T-cell (primary cell): Measurements from ENCODE around the gene ZNG1A. TPM values are rescaled to one million over a fixed set of nuclear protein-coding genes. Genes with fewer than 3 reads are reported as not detected.
A peak's percentile ranks its signal among the peaks of the same experiment; 100 is the strongest.
"Not testable (repeated sequence)": the region's sequence is repeated elsewhere in the genome, so short reads cannot be mapped to it uniquely, and the experiment has no call there.

Source experiments
- ATAC-seq, 4 experiments: fragments of 200-7000 bp in 3 of 4; fragments of 150-1000 bp in 1 of 4; cut with Tn5 transposase; replicated peaks in 1 of 4; 1 replicate in 3 of 4; 2 replicates in 1 of 4; pipeline ENCODE4 v1.10.0; 2021; ENCODE audit warnings: moderate library complexity in 3 of 4, mild to moderate bottlenecking in 2 of 4, moderate number of reproducible peaks in 1 of 4
- CTCF ChIA-PET, 2 donors: fragments of 300-600 bp; sonication (Branson Sonifier 250); formaldehyde crosslinking; loops; one replicate each; lab custom pipeline; 2022; ENCODE audit warnings: antibody characterized with exemption in 2 of 2; lab: Charles Lee
- POLR2A ChIA-PET, 2 donors: fragments of 300-600 bp; sonication (Branson Sonifier 250); formaldehyde crosslinking; loops; one replicate each; lab custom pipeline; 2022; ENCODE audit warnings: antibody characterized with exemption in 2 of 2; lab: Charles Lee
- DNase-seq, 35 experiments: peaks; one replicate each; pipeline versions ENCODE4 v3.0.0 to v3.0.0-alpha.2; 2013 to 2023
- H3K27ac ChIP-seq: one replicate; pipeline ENCODE4 v1.5.1; 2013; ENCODE audit warnings: low read length
- H3K27me3 ChIP-seq, 2 experiments: replicated peaks in 1 of 2; 1 replicate in 1 of 2; 2 replicates in 1 of 2; pipeline versions ENCODE4 v1.6.1 to v1.7.0; 2013; ENCODE audit warnings: low read length in 1 of 2, mixed read lengths in 1 of 2; ENCODE audit not compliant: control insufficient read depth in 2 of 2, insufficient read depth in 2 of 2; ENCODE audit errors: extremely low read depth in 1 of 2
- H3K36me3 ChIP-seq, 2 donors: 1 replicate in 1 of 2; 2 replicates in 1 of 2; pipeline versions ENCODE4 v1.6.1 to v1.7.0; 2013; ENCODE audit warnings: low read length in 1 of 2; ENCODE audit not compliant: control insufficient read depth in 2 of 2, insufficient read depth in 1 of 2; ENCODE audit errors: extremely low read depth in 1 of 2
- H3K4me1 ChIP-seq, 2 experiments: 1 replicate in 1 of 2; 2 replicates in 1 of 2; pipeline versions ENCODE4 v1.6.1 to v1.7.0; 2013; ENCODE audit warnings: low read length in 2 of 2, mixed read lengths in 1 of 2; ENCODE audit not compliant: insufficient read depth in 2 of 2, control insufficient read depth in 1 of 2; ENCODE audit errors: extremely low read depth in 1 of 2
- H3K4me3 ChIP-seq, 2 donors: 1 replicate in 1 of 2; 2 replicates in 1 of 2; pipeline versions ENCODE4 v1.5.1 to v1.7.0; 2013; ENCODE audit warnings: mild to moderate bottlenecking in 2 of 2, low read length in 1 of 2, moderate library complexity in 1 of 2; ENCODE audit not compliant: control insufficient read depth in 1 of 2; ENCODE audit errors: extremely low read depth in 1 of 2
- H3K9me3 ChIP-seq: 2 replicates; pipeline ENCODE4 v1.7.0; 2013
- H3K27ac Mint-ChIP-seq, 2 donors: one replicate each; pipeline ENCODE4 v1.8.0; 2020 to 2021; ENCODE audit warnings: mild to moderate bottlenecking in 2 of 2, mixed read lengths in 2 of 2
- H3K27me3 Mint-ChIP-seq, 2 donors: one replicate each; pipeline ENCODE4 v1.8.0; 2021 to 2022; ENCODE audit warnings: mixed read lengths in 2 of 2
- H3K36me3 Mint-ChIP-seq: one replicate; pipeline ENCODE4 v1.8.0; 2021; ENCODE audit warnings: mixed read lengths
- H3K4me1 Mint-ChIP-seq, 3 donors: one replicate each; pipeline ENCODE4 v1.8.0; 2020 to 2022; ENCODE audit warnings: mixed read lengths in 3 of 3, mild to moderate bottlenecking in 1 of 3
- H3K4me3 Mint-ChIP-seq, 3 donors: one replicate each; pipeline ENCODE4 v1.8.0; 2020 to 2022; ENCODE audit warnings: mild to moderate bottlenecking in 3 of 3, mixed read lengths in 3 of 3, moderate library complexity in 3 of 3
- H3K9me3 Mint-ChIP-seq, 3 donors: one replicate each; pipeline ENCODE4 v1.8.0; 2020 to 2022; ENCODE audit warnings: mixed read lengths in 3 of 3
- WGBS: methylation state at CpG from one replicate; pipeline ENCODE4 v1.1.5; 2013; ENCODE audit warnings: missing lambda C conversion rate; ENCODE audit not compliant: insufficient coverage; 5-methylcytosine and 5-hydroxymethylcytosine counted together
- total RNA-seq, 35 experiments: library from RNA in 6 of 35; stranded (reverse) in 6 of 35; fragments of 120-200 nt in 1 of 35; gene quantifications; one replicate each; pipeline versions ENCODE4 v1.2.1 to v1.2.4 and lab custom pipeline; 2013 to 2026

The ZNG1A gene
- total RNA-seq, 5 donors from 2014 or later (not counting 1 experiment from before 2014, with no cell fraction given), result 21.2 to 31.2 (median 22.3) TPM

DNA sequence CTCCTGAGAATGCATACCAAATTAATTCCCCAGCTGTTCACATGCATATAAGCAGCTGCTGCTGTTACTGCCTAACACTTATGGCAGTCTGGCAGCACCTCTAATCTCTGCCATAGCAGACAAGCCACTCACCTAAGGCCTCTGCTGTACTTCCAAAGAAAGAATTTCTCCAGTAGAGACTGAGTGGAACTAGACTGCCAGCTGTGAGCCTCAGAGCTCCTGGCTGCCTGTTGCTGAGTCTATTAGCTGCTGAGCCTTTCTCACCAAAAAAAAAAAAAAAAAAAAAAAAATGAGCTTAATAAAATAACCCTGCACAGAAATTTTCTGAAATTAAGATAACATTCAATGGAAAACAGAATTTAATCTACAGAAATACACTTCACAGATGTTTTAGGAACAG lies 27.7 kb downstream of the ZNG1A start:
- H3K4me3 ChIP-seq, H3K27ac Mint-ChIP-seq, ATAC-seq, POLR2A ChIA-PET, H3K27me3 ChIP-seq, CTCF ChIA-PET, H3K27me3 Mint-ChIP-seq, H3K9me3 ChIP-seq, H3K4me3 Mint-ChIP-seq, H3K9me3 Mint-ChIP-seq, H3K36me3 Mint-ChIP-seq, H3K36me3 ChIP-seq, H3K27ac ChIP-seq, H3K4me1 Mint-ChIP-seq, DNase-seq, H3K4me1 ChIP-seq: not testable (repeated sequence)

DNA sequence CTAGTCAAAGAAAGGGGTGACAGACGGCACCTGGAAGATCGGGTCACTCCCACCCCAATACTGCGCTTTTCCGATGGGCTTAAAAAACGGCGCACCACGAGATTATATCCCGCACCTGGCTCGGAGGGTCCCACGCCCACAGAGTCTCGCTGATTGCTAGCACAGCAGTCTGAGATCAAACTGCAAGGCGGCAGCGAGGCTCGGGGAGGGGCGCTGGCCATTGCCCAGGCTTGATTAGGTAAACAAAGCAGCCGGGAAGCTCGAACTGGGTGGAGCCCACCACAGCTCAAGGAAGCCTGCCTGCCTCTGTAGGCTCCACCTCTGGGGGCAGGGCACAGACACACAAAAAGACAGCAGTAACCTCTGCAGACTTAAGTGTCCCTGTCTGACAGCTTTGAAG lies 39.0 kb downstream of the ZNG1A start:
- H3K36me3 ChIP-seq, H3K4me1 ChIP-seq, CTCF ChIA-PET, H3K9me3 ChIP-seq, H3K36me3 Mint-ChIP-seq, H3K4me3 Mint-ChIP-seq, DNase-seq, H3K27ac Mint-ChIP-seq, H3K9me3 Mint-ChIP-seq, H3K27ac ChIP-seq, POLR2A ChIA-PET, H3K4me3 ChIP-seq, H3K27me3 ChIP-seq, H3K4me1 Mint-ChIP-seq, ATAC-seq, H3K27me3 Mint-ChIP-seq: not testable (repeated sequence)
- WGBS, result 98% methylated on average over 9 of the region's 17 CpGs

DNA sequence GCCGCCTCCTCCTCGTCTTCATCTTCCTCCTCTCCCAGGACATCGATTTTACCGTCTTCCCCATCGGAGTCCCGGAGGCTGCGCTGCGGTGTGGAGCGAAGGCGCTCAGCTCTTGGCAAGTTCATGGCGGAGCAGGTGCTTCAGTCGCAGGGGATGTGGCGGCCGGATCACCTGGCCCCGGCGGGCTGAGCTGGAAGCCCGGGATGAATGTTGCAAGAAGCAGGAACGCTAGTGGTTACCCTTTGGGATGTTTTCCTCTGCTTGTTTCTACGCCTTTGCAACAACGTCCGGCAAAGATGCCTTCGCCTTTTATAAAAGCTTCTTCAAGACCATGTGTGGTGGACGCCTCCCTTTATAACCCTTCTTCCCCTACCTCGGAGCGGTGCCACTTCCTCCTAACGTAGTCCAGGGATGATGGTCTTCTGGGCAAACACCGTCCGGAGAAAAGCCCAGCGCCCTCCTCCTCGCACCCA lies 60.8 kb downstream of the ZNG1A start, which contains the start of gene FOXD4:
TSS of gene FOXD4 (minus strand) at position 423 of the 473 bp plus-strand sequence. CDS start at position 125, 298 bp downstream.
- H3K4me3 Mint-ChIP-seq, result peak within 1 kb of the TSS; percentile 52 to 73 (median 64)

DNA sequence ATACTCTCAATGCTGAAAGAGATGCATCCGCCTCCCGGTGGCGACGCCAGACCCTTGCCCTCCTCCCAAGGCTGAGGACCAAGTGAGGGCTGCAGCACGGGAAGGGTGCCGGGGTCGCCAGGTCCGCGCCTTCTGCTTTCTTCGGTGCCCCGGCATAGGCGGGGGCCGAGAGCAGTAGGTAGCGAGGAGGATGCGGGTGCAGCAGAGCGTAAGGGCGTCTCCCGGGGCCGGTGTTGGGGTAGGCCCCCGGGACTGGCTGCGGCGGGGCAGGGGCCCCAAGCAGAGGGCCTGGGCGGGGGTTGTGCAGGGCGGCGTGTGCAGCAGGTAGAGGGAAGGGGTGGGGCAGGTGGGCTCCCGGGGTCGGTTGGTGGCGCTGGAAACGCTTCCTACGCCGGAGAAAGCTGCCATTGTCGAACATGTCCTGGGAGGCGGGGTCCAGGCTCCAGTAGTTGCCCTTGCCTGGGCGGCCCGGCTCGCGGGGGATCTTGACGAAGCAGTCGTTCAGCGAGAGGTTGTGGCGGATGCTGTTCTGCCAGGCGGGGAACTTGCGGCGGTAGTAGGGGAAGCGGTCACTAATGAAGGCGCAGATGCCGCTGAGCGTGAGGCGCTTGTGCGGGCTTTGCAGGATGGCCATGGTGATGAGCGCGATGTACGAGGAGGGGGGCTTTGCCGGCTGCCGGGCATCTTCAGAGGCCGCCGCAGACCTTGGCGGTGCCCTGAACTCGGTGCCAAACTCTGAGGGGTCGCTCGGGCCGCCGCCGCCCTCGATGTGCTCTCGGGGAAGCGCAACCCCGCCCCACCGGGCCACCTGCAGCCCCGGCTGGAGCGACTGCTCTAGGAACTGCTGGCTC lies 61.5 kb downstream of the ZNG1A start:
- POLR2A ChIA-PET, H3K36me3 Mint-ChIP-seq, H3K9me3 Mint-ChIP-seq, ATAC-seq, H3K27ac Mint-ChIP-seq, H3K4me3 ChIP-seq, H3K36me3 ChIP-seq, CTCF ChIA-PET, H3K9me3 ChIP-seq, H3K27ac ChIP-seq: not testable (repeated sequence)
- DNase-seq, result peak in 12 of 35 experiments; percentile 13 to 45 (median 27)
- Mint-ChIP-seq H3K27me3 (peaks cover 23 to 38% of the 10 kb centered on the region in 2 donors), H3K4me3 (peak overlapping the region; percentile 52 to 73 (median 58)), H3K4me1 (peaks cover 18 to 33% (median 24%) of the 10 kb centered on the region in 3 donors)
- Histone ChIP-seq H3K4me1 (peaks cover 2 to 39% of the 10 kb centered on the region in 2 experiments), H3K27me3 (peaks cover 3 to 41% of the 10 kb centered on the region in 2 experiments)
- 0% methylated on average over 2 of the region's 71 CpGs for WGBS

More for the DNA sequence above, 60.8 kb downstream of the ZNG1A start, which contains the start of gene FOXD4:
- CTCF ChIA-PET, H3K9me3 Mint-ChIP-seq, DNase-seq, H3K27ac ChIP-seq, H3K27ac Mint-ChIP-seq, ATAC-seq, H3K9me3 ChIP-seq, H3K4me3 ChIP-seq, H3K36me3 Mint-ChIP-seq, H3K36me3 ChIP-seq, POLR2A ChIA-PET: not testable (repeated sequence)
- H3K4me1 Mint-ChIP-seq, result peaks cover 18 to 29% (median 24%) of the 10 kb centered on the region in 3 donors
- WGBS, result 10% methylated on average over 4 of the region's 30 CpGs
- peaks cover 20 to 33% of the 10 kb centered on the region in 2 donors for H3K27me3 Mint-ChIP-seq
- Histone ChIP-seq H3K27me3 (peaks cover 0 to 36% of the 10 kb centered on the region in 2 experiments), H3K4me1 (peaks cover 2 to 36% of the 10 kb centered on the region in 2 experiments)

DNA sequence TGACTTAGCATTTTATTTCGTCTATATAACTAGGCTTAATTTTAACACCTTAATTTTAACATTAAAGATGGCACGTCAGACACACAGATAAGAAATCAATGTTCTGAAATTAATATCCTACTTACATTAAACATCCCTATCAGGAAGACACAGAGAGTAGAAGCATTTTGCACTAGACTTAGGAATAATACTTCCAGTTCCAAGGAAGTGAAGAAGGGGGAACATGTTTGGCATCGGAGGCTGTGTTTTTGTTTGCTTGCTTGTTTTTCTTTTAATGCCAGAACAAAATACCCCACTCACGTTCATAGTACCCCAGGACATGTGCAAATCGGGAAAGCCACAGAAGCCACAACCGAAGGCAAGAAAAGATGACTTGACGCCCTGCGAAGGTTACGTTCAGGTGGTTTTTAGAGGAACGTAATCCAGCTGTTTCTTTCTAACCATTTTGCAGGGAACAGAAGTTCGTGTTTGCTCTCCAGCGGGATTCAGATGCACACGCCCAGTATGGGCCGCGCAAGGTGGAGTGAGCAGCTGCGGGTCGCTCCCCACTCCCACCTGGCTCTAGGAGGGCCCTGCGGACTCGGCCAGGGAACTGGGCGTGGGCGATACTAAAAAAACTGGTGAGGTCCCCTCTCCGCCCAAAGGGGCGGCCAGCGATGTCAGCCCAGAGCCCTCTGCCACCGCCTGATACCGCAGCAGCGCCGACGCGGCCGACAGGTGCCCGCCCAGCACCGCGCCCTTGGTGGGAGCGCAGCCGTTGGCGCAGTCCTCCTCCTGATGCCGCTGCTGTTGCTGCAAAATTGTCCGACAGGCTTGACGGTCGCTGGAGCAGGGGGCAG lies 62.4 kb downstream of the ZNG1A start:
- ATAC-seq, H3K27ac ChIP-seq, H3K4me3 ChIP-seq, H3K27ac Mint-ChIP-seq, H3K36me3 Mint-ChIP-seq, CTCF ChIA-PET, DNase-seq, H3K9me3 Mint-ChIP-seq, H3K36me3 ChIP-seq, POLR2A ChIA-PET, H3K9me3 ChIP-seq: not testable (repeated sequence)
- Mint-ChIP-seq H3K4me1 (peaks cover 18 to 33% (median 24%) of the 10 kb centered on the region in 3 donors), H3K4me3 (peak overlapping the region in 2 of 3 donors; percentile 45 to 73), H3K27me3 (peaks cover 24 to 39% of the 10 kb centered on the region in 2 donors)
- H3K27me3 ChIP-seq, result peaks cover 3 to 41% of the 10 kb centered on the region in 2 experiments
- peaks cover 2 to 39% of the 10 kb centered on the region in 2 experiments for H3K4me1 ChIP-seq
- WGBS, result 2% methylated on average over 9 of the region's 41 CpGs

DNA sequence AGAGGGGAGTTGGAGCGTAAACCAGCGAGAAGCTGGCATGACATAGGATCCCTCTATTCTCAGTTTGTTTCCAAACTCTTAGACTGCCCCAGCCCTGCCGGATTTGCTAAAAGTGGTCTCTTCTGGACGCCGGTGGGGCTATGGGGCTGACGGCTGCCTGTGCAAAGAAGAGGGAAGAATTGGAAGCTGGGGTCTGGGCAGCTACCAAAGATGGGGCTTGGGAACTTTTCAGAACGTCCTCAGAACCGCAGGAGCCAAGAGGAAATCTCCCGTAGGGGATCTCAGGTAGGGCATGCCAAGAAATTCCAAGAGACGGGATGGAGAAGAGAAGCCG lies 63.8 kb downstream of the ZNG1A start:
- H3K36me3 Mint-ChIP-seq, DNase-seq, H3K36me3 ChIP-seq, H3K9me3 ChIP-seq, ATAC-seq, H3K4me3 ChIP-seq, CTCF ChIA-PET, H3K9me3 Mint-ChIP-seq, POLR2A ChIA-PET, H3K27ac ChIP-seq: not testable (repeated sequence)
- H3K4me3 Mint-ChIP-seq, result peak overlapping the region; percentile 45 to 62 (median 56)
- H3K27me3 Mint-ChIP-seq, result peaks cover 24 to 39% of the 10 kb centered on the region in 2 donors
- H3K27ac Mint-ChIP-seq, result peak overlapping the region in 1 of 2 donors; percentile 44
- WGBS, result 20% methylated on average over 1 of the region's 11 CpGs
- peaks cover 2 to 39% of the 10 kb centered on the region in 2 experiments for H3K4me1 ChIP-seq
- peaks cover 3 to 41% of the 10 kb centered on the region in 2 experiments for H3K27me3 ChIP-seq
- peaks cover 18 to 33% (median 24%) of the 10 kb centered on the region in 3 donors for H3K4me1 Mint-ChIP-seq
